Measurements from ENCODE around the gene KIF16B.

The KIF16B gene

DNA sequence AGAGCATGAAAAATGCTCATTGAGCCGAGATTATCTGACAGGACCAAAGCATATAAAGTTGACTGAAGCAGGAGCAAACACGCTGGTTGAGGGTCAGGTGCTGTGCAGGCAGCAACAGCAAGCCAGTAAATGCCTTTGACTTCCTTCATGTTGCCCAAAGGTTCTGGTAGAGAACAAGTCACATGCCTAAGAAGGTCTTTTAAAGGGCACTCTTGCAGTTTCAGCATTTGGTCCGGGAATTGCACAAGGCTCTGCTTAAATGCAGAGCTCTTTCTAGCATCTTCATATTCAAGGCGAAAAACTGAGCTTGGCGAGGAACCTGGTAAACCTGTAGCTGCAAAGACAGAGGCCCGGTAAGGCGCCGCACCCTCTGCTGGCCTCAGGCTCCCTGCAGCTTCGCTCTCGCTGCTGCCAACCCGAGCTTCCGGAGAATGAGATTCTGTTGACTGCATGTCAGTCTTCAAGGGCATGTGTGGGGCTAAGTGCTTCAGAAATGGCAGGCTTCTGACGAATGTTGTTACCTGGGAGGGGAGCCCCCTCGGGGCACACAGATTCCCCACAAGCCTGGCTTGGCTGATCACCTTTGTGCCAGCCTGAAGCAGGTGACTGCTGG, 205.2 kb downstream of the KIF16B start (continued):
- TF ChIP-seq, protein P1, sequence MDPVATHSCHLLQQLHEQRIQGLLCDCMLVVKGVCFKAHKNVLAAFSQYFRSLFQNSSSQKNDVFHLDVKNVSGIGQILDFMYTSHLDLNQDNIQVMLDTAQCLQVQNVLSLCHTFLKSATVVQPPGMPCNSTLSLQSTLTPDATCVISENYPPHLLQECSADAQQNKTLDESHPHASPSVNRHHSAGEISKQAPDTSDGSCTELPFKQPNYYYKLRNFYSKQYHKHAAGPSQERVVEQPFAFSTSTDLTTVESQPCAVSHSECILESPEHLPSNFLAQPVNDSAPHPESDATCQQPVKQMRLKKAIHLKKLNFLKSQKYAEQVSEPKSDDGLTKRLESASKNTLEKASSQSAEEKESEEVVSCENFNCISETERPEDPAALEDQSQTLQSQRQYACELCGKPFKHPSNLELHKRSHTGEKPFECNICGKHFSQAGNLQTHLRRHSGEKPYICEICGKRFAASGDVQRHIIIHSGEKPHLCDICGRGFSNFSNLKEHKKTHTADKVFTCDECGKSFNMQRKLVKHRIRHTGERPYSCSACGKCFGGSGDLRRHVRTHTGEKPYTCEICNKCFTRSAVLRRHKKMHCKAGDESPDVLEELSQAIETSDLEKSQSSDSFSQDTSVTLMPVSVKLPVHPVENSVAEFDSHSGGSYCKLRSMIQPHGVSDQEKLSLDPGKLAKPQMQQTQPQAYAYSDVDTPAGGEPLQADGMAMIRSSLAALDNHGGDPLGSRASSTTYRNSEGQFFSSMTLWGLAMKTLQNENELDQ (tag by site-specific recombination; IDR thresholded peaks at IDR 0.05; ENCODE audit: low read depth): no peak
- TF ChIP-seq ZNF610 (tag by site-specific recombination; IDR thresholded peaks at IDR 0.05; ENCODE audit: borderline replicate concordance) (no peak), MYNN (tag by site-specific recombination; IDR thresholded peaks at IDR 0.05; ENCODE audit: borderline replicate concordance) (no peak), ZNF266 (tag by site-specific recombination; IDR thresholded peaks at IDR 0.05; ENCODE audit: low read depth) (no peak), MEIS1 (CRISPR knock-in tag; IDR thresholded peaks at IDR 0.05; ENCODE audit: borderline replicate concordance) (no peak)
- TF ChIP-seq, protein P2, sequence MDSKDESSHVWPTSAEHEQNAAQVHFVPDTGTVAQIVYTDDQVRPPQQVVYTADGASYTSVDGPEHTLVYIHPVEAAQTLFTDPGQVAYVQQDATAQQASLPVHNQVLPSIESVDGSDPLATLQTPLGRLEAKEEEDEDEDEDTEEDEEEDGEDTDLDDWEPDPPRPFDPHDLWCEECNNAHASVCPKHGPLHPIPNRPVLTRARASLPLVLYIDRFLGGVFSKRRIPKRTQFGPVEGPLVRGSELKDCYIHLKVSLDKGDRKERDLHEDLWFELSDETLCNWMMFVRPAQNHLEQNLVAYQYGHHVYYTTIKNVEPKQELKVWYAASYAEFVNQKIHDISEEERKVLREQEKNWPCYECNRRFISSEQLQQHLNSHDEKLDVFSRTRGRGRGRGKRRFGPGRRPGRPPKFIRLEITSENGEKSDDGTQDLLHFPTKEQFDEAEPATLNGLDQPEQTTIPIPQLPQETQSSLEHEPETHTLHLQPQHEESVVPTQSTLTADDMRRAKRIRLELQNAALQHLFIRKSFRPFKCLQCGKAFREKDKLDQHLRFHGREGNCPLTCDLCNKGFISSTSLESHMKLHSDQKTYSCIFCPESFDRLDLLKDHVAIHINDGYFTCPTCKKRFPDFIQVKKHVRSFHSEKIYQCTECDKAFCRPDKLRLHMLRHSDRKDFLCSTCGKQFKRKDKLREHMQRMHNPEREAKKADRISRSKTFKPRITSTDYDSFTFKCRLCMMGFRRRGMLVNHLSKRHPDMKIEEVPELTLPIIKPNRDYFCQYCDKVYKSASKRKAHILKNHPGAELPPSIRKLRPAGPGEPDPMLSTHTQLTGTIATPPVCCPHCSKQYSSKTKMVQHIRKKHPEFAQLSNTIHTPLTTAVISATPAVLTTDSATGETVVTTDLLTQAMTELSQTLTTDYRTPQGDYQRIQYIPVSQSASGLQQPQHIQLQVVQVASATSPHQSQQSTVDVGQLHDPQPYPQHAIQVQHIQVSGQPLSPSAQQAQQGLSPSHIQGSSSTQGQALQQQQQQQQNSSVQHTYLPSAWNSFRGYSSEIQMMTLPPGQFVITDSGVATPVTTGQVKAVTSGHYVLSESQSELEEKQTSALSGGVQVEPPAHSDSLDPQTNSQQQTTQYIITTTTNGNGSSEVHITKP (tag by site-specific recombination; IDR thresholded peaks at IDR 0.05): no peak
- TF ChIP-seq, protein P3, sequence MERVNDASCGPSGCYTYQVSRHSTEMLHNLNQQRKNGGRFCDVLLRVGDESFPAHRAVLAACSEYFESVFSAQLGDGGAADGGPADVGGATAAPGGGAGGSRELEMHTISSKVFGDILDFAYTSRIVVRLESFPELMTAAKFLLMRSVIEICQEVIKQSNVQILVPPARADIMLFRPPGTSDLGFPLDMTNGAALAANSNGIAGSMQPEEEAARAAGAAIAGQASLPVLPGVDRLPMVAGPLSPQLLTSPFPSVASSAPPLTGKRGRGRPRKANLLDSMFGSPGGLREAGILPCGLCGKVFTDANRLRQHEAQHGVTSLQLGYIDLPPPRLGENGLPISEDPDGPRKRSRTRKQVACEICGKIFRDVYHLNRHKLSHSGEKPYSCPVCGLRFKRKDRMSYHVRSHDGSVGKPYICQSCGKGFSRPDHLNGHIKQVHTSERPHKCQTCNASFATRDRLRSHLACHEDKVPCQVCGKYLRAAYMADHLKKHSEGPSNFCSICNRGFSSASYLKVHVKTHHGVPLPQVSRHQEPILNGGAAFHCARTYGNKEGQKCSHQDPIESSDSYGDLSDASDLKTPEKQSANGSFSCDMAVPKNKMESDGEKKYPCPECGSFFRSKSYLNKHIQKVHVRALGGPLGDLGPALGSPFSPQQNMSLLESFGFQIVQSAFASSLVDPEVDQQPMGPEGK (tag by site-specific recombination; IDR thresholded peaks at IDR 0.05): no peak
- TF ChIP-seq, protein P4, sequence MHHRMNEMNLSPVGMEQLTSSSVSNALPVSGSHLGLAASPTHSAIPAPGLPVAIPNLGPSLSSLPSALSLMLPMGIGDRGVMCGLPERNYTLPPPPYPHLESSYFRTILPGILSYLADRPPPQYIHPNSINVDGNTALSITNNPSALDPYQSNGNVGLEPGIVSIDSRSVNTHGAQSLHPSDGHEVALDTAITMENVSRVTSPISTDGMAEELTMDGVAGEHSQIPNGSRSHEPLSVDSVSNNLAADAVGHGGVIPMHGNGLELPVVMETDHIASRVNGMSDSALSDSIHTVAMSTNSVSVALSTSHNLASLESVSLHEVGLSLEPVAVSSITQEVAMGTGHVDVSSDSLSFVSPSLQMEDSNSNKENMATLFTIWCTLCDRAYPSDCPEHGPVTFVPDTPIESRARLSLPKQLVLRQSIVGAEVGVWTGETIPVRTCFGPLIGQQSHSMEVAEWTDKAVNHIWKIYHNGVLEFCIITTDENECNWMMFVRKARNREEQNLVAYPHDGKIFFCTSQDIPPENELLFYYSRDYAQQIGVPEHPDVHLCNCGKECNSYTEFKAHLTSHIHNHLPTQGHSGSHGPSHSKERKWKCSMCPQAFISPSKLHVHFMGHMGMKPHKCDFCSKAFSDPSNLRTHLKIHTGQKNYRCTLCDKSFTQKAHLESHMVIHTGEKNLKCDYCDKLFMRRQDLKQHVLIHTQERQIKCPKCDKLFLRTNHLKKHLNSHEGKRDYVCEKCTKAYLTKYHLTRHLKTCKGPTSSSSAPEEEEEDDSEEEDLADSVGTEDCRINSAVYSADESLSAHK (tag by site-specific recombination; IDR thresholded peaks at IDR 0.05): no peak

DNA sequence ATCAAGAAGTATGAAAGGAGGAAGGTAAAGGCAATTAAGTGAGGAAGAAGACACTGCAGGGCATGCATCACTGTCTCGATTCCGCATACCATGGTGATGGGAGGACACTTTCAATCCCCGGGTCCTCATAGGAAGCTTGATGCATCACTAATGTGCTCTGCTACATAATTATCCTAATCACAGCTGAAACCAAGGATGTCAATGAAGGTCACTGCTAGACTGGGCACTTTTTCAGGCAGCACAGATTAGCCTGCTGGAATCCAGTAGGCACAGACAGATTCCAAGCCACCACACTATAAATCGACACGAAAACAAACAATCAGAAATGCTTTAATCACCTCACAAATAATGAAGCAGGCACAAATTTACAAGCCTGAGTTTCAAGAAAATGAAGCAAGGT, 206.7 kb downstream of the KIF16B start:
- H3K4me1 ChIP-seq (ENCODE audit: control insufficient read depth, insufficient read depth, low read length): no peaks in the 10 kb centered on the region
- no peak overlapping the region for H3K4me3 ChIP-seq (ENCODE audit: low read depth, low read length)
- no peaks in the 10 kb centered on the region for H3K9me3 ChIP-seq (ENCODE audit: control insufficient read depth, insufficient read depth, low read depth, low read length)
- POLR2A ChIA-PET: no interaction called here
- peaks cover 0 to 31% of the 10 kb centered on the region in 2 experiments; a peak in 1 of 3 replicates for H3K36me3 ChIP-seq (ENCODE audit: control insufficient read depth in 2 of 2, insufficient read depth in 1 of 2, low read length in 2 of 2)
- CTCF ChIA-PET: no interaction called here
- no peak overlapping the region for H3K27ac ChIP-seq (ENCODE audit: extremely low read depth, low read depth, low read length)
- TF ChIP-seq, protein P5, sequence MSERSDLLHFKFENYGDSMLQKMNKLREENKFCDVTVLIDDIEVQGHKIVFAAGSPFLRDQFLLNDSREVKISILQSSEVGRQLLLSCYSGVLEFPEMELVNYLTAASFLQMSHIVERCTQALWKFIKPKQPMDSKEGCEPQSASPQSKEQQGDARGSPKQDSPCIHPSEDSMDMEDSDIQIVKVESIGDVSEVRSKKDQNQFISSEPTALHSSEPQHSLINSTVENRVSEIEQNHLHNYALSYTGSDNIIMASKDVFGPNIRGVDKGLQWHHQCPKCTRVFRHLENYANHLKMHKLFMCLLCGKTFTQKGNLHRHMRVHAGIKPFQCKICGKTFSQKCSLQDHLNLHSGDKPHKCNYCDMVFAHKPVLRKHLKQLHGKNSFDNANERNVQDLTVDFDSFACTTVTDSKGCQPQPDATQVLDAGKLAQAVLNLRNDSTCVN (tag by site-specific recombination; optimal IDR thresholded peaks at IDR 0.05): no peak
- TF ChIP-seq, protein P6, sequence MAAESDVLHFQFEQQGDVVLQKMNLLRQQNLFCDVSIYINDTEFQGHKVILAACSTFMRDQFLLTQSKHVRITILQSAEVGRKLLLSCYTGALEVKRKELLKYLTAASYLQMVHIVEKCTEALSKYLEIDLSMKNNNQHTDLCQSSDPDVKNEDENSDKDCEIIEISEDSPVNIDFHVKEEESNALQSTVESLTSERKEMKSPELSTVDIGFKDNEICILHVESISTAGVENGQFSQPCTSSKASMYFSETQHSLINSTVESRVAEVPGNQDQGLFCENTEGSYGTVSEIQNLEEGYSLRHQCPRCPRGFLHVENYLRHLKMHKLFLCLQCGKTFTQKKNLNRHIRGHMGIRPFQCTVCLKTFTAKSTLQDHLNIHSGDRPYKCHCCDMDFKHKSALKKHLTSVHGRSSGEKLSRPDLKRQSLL (tag by site-specific recombination; IDR thresholded peaks at IDR 0.05): no peak

Measured in HEK293 (cell line).